Tibial nerve (tissue), 4 donors: ENCODE measurements around the gene RNF103. TPM values are rescaled to one million over a fixed set of nuclear protein-coding genes. Genes with fewer than 3 reads are reported as not detected.
"Not testable (repeated sequence)": the region's sequence is repeated elsewhere in the genome, so short reads cannot be mapped to it uniquely, and the experiment has no call there.

Experiments used
- DNase-seq, 2 donors: peaks; one replicate each; pipeline ENCODE4 v3.0.0-alpha.2; 2019; ENCODE audit warnings: low spot score in 2 of 2
- H3K27ac ChIP-seq, 4 donors: fragments of 200-600 bp; sonication (generic) in 3 of 4; one replicate each; pipeline ENCODE4 v1.5.1; 2017 to 2019; ENCODE audit warnings: mild to moderate bottlenecking in 1 of 4
- H3K27me3 ChIP-seq, 2 donors: fragments of 200-600 bp; sonication (generic) in 1 of 2; one replicate each; pipeline versions ENCODE4 v1.5.1 to v1.6.0; 2017 to 2019
- H3K36me3 ChIP-seq, 3 donors: fragments of 200-600 bp; sonication (generic); one replicate each; pipeline ENCODE4 v1.5.1; 2018 to 2019
- H3K4me1 ChIP-seq, 4 donors: fragments of 200-600 bp; sonication (generic) in 3 of 4; one replicate each; pipeline ENCODE4 v1.5.1; 2017 to 2019
- H3K4me3 ChIP-seq, 4 donors: fragments of 200-600 bp; sonication (generic) in 3 of 4; one replicate each; pipeline ENCODE4 v1.5.1; 2017 to 2019; ENCODE audit warnings: mild to moderate bottlenecking in 1 of 4, moderate library complexity in 1 of 4
- H3K9me3 ChIP-seq, 4 donors: fragments of 200-600 bp; sonication (generic) in 3 of 4; one replicate each; pipeline ENCODE4 v1.5.1; 2017 to 2019
- CTCF ChIP-seq, 5 experiments: fragments of 200-600 bp in 3 of 5; fragments of 450-650 bp in 2 of 5; sonication (generic) in 3 of 5; IDR thresholded peaks; one replicate each; pipeline ENCODE4 v1.5.1; 2016 to 2019; ENCODE audit warnings: antibody characterized with exemption in 5 of 5, mild to moderate bottlenecking in 3 of 5, moderate library complexity in 2 of 5
- EP300 ChIP-seq, 2 donors: sonication (generic); formaldehyde crosslinking; IDR thresholded peaks; one replicate each; pipeline ENCODE4 v1.6.1; 2017; ENCODE audit warnings: antibody characterized with exemption in 2 of 2, mild to moderate bottlenecking in 1 of 2
- POLR2A ChIP-seq, 2 donors: fragments of 450-650 bp; IDR thresholded peaks; one replicate each; pipeline ENCODE4 v1.6.1; 2017; ENCODE audit warnings: antibody characterized with exemption in 2 of 2, mild to moderate bottlenecking in 2 of 2, moderate library complexity in 2 of 2
- WGBS, 2 donors: methylation state at CpG; one replicate each; pipeline ENCODE4 v1.1.5; 2018; 5-methylcytosine and 5-hydroxymethylcytosine counted together
- total RNA-seq, 4 donors: library from RNA; depleted of rRNA; stranded (reverse); fragments of >200 nt; gene quantifications; one replicate each; pipeline ENCODE4 v1.1.0, GENCODE V29; 2016

Gene RNF103
- total RNA-seq, 4 donors from 2014 or later: 41.7 to 72.5 (median 58.6) TPM

- no peak overlapping the region for H3K27ac ChIP-seq
Measured at GRCh38 chr2:86593266-86593665, 30.4 kb downstream of the RNF103 start.

GRCh38 chr2:86592547-86593230, 31.0 kb downstream of the RNF103 start:
- Histone ChIP-seq H3K27ac (no peak overlapping the region), H3K27me3 (no peaks in the 10 kb centered on the region), H3K4me3 (no peak overlapping the region), H3K9me3 (no peaks in the 10 kb centered on the region), H3K36me3 (no peaks in the 10 kb centered on the region), H3K4me1 (no peaks in the 10 kb centered on the region)
- TF ChIP-seq EP300 (IDR thresholded peaks at IDR 0.05): no peak
- 66 to 69% methylated on average over 3 of the region's 3 CpGs for WGBS, 2 donors
- DNase-seq: no peak

More at GRCh38 chr2:86593266-86593665, 30.4 kb downstream of the RNF103 start:
- DNase-seq: no peak
- Histone ChIP-seq H3K27me3 (no peaks in the 10 kb centered on the region), H3K4me3 (no peak overlapping the region), H3K36me3 (no peaks in the 10 kb centered on the region), H3K4me1 (no peaks in the 10 kb centered on the region), H3K9me3 (no peaks in the 10 kb centered on the region)
- 83 to 87% methylated on average over 2 of the region's 2 CpGs for WGBS, 2 donors
- TF ChIP-seq POLR2A (IDR thresholded peaks at IDR 0.05) (no peak), CTCF (IDR thresholded peaks at IDR 0.05) (no peak), EP300 (IDR thresholded peaks at IDR 0.05) (no peak)

GRCh38 chr2:86589701-86590100, 34.0 kb downstream of the RNF103 start:
- 95% methylated on average over 5 of the region's 5 CpGs for WGBS, 2 donors

GRCh38 chr2:86584151-86584913, 39.3 kb downstream of the RNF103 start:
- Histone ChIP-seq H3K27ac (peak overlapping the region in 1 of 4 donors; percentile 26), H3K27me3 (no peaks in the 10 kb centered on the region), H3K4me3 (no peak overlapping the region), H3K4me1 (peaks cover 0 to 9% (median 0%) of the 10 kb centered on the region in 4 donors), H3K9me3 (no peaks in the 10 kb centered on the region), H3K36me3 (no peaks in the 10 kb centered on the region)
- TF ChIP-seq POLR2A (IDR thresholded peaks at IDR 0.05) (no peak), EP300 (IDR thresholded peaks at IDR 0.05) (peak in 1 of 2 donors; percentile 11), CTCF (IDR thresholded peaks at IDR 0.05) (no peak)
- DNase-seq: no peak
- 76 to 77% methylated on average over 2 of the region's 2 CpGs for WGBS, 2 donors

More at GRCh38 chr2:86589701-86590100, 34.0 kb downstream of the RNF103 start:
- not testable (repeated sequence) for H3K4me3 ChIP-seq, H3K4me1 ChIP-seq, DNase-seq, H3K27me3 ChIP-seq, H3K9me3 ChIP-seq, H3K27ac ChIP-seq, H3K36me3 ChIP-seq

- Histone ChIP-seq H3K36me3 (no peaks in the 10 kb centered on the region), H3K27ac (no peak overlapping the region), H3K27me3 (no peaks in the 10 kb centered on the region), H3K4me1 (peaks cover 0 to 9% (median 0%) of the 10 kb centered on the region in 4 donors), H3K4me3 (no peak overlapping the region), H3K9me3 (no peaks in the 10 kb centered on the region)
- TF ChIP-seq POLR2A (IDR thresholded peaks at IDR 0.05): no peak
- no peak for TF ChIP-seq CTCF (IDR thresholded peaks at IDR 0.05)
- no peak for TF ChIP-seq EP300 (IDR thresholded peaks at IDR 0.05)
- DNase-seq: no peak
Measured at GRCh38 chr2:86580560-86580959, 43.1 kb downstream of the RNF103 start.

- WGBS, 2 donors: 91% methylated on average over 2 of the region's 2 CpGs
- Histone ChIP-seq H3K9me3 (no peaks in the 10 kb centered on the region), H3K27ac (no peak overlapping the region), H3K36me3 (no peaks in the 10 kb centered on the region), H3K4me1 (no peaks in the 10 kb centered on the region), H3K4me3 (no peak overlapping the region), H3K27me3 (no peaks in the 10 kb centered on the region)
- no peak for DNase-seq
- TF ChIP-seq CTCF (IDR thresholded peaks at IDR 0.05): no peak
Measured at GRCh38 chr2:86577817-86578456, 45.7 kb downstream of the RNF103 start.
